ENCODE measurements around the gene AGAP3.

DNA sequence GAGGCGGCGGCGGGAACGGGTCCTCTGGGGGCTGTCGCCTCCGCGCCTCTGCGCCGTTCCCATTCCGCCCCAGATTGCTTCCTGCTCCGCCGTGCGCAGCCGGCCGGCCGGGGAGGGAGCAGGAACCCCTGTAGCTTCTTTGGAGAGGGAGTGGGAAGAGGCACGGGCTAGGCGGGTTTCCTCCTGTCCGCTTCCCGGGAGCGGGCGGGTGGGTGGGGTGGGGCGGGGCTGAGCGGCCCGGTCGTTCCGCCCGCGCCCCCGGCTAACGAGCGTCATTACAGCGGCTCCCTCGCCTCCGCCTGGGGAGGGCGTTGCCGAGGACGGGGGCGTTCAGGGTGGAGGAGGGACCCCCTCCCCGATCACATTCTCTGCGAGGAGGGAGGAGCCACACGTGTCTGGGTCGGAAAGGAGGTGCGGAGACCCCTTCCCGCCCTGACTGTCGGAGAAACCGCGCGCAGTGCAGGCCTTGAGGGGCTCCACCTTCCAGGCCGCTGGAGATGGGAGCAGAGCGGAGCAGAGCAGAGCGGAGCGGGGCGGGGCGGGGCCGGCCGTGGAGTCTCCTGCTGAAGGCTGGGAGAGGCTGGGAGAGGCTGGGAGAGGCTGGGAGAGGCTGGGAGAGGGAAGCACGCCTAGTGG, 39.7 kb downstream of the AGAP3 start:
- TF ChIP-seq POLR2A (IDR thresholded peaks at IDR 0.05; ENCODE audit: low read depth, low read length): no peak
- no peak for TF ChIP-seq TAF1 (IDR thresholded peaks at IDR 0.05; ENCODE audit: low read depth, low read length)
- TF ChIP-seq PAX5 (IDR thresholded peaks at IDR 0.05; ENCODE audit: insufficient read depth, low read length, severe bottlenecking): no peak

Measured in GM12891 (cell line).